C4-2B (cell line): ENCODE measurements around the gene USH2A.

Source experiments
- ZFX ChIP-seq: fragments of 450-650 bp; IDR thresholded peaks from 2 replicates; pipeline ENCODE4 v1.6.1; 2017
- TF ChIP-seq, protein P1 (sequence below): fragments of 450-650 bp; conservative IDR thresholded peaks from 2 replicates; pipeline ENCODE4 v1.5.1; 2017; ENCODE audit warnings: mild to moderate bottlenecking

DNA sequence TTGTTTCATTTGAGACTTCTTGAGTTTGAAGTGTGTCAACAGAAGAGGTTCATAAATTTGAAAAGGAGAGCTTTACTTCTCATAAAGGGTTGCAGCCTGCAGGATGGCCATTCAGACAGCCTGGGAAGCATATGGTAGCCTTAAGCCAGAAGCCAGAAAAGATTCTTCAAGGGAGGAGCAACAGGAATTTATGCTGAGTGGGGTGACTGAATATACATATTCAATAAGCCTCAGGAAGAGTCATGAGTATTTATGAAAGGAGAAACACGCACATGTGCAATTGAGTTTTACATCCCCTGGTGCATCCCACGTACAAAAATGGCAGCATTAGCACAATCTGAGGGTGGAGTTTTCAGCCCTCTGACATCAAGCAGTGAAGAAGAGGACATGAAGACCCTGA is 565.9 kb downstream of the USH2A start:
- TF ChIP-seq, protein P1, sequence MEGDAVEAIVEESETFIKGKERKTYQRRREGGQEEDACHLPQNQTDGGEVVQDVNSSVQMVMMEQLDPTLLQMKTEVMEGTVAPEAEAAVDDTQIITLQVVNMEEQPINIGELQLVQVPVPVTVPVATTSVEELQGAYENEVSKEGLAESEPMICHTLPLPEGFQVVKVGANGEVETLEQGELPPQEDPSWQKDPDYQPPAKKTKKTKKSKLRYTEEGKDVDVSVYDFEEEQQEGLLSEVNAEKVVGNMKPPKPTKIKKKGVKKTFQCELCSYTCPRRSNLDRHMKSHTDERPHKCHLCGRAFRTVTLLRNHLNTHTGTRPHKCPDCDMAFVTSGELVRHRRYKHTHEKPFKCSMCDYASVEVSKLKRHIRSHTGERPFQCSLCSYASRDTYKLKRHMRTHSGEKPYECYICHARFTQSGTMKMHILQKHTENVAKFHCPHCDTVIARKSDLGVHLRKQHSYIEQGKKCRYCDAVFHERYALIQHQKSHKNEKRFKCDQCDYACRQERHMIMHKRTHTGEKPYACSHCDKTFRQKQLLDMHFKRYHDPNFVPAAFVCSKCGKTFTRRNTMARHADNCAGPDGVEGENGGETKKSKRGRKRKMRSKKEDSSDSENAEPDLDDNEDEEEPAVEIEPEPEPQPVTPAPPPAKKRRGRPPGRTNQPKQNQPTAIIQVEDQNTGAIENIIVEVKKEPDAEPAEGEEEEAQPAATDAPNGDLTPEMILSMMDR, result no peak
- no peak for TF ChIP-seq ZFX
